ENCODE results near the gene SEMA5A.

Gene SEMA5A

DNA sequence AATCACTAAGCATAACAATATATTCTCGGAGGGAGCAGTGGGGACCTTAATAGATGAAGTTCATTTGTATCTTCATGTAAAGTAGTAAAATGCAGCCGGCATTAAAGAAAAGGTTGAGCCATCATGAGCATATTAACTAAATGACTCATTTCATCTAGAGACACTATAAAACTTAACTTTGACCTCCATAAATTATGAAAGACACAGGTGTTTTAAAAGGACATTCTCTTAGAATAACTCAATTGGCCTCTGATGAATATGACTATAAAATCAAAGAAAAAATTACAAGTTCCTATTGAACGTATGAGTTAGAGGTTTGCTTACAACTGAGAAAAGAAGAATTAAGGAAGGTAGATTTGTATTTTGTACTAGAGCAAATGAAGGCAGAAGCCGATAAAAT lies 220.3 kb downstream of the SEMA5A start:
- H3K4me1 ChIP-seq (ENCODE audit: control insufficient read depth, insufficient read depth, low read length): no peaks in the 10 kb centered on the region
- H3K27ac ChIP-seq (ENCODE audit: low read depth, low read length): no peak overlapping the region
- no peak overlapping the region for H3K9ac ChIP-seq (ENCODE audit: low read length)
- H3K36me3 ChIP-seq (ENCODE audit: control insufficient read depth, insufficient read depth, low read length): no peaks in the 10 kb centered on the region
- H3K27me3 ChIP-seq (ENCODE audit: control insufficient read depth, insufficient read depth, low read length): no peaks in the 10 kb centered on the region
- H3K4me3 ChIP-seq (ENCODE audit: low read length): no peak overlapping the region

DNA sequence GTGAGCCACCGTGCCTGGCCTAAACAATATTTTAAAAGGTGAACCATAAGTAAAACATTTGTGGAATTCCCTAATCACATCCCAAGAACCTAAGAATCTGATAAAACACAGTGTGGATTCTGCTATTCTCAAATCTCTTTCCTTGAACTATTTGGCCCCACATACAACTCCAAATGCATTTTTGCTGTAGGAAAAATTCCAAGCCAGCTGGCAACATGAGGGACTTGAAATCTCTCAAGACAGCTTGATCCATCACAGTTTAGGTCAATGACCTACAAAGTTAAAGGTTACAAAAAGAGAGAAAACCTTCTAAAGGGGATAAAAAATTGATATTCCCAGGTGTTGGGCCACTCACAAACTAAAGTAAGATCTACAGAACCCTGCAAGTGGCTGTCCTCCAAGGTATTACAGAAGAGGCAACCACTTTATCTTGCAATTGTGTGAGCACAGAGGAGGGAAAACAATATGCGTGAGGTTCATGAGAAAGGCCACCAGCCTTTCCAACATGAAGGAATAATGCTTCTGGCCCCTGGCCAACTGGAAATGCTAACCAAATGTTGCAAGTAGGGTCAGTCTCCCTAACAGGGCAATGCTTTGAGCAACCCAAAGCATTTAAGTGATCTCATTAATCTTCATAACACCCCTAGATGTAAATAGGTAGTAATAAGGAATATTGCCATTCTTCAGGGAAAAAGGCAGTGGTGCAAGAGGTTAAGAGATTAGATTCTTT lies 221.4 kb downstream of the SEMA5A start:
- Histone ChIP-seq H3K27ac (ENCODE audit: low read depth, low read length) (no peak overlapping the region), H3K4me3 (ENCODE audit: low read length) (no peak overlapping the region), H3K36me3 (ENCODE audit: control insufficient read depth, insufficient read depth, low read length) (no peaks in the 10 kb centered on the region), H3K9ac (ENCODE audit: low read length) (no peak overlapping the region), H3K4me1 (ENCODE audit: control insufficient read depth, insufficient read depth, low read length) (no peaks in the 10 kb centered on the region), H3K27me3 (ENCODE audit: control insufficient read depth, insufficient read depth, low read length) (no peaks in the 10 kb centered on the region)

DNA sequence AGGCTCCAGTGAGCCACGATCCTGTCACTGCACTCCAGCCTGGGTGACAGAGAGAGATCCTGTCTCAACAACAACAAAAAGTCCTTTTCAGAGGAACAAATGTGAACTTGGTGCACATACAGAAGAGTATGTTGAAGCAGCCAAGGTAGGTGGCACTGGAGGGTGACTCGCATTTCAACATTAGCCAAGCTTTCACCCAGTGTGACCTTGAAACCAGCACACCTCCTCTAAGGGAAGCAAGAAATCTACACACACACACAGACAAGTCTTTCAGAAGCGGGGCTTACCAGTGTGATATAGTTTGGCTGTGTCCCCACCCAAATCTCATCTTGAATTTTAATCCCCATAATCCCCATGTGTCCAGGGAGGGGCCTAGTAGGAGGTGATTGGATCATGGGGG lies 225.2 kb downstream of the SEMA5A start:
- no peaks in the 10 kb centered on the region for H3K27me3 ChIP-seq (ENCODE audit: control insufficient read depth, insufficient read depth, low read length)
- H3K4me3 ChIP-seq (ENCODE audit: low read length): no peak overlapping the region
- H3K27ac ChIP-seq (ENCODE audit: low read depth, low read length): no peak overlapping the region
- no peaks in the 10 kb centered on the region for H3K4me1 ChIP-seq (ENCODE audit: control insufficient read depth, insufficient read depth, low read length)
- no peak overlapping the region for H3K9ac ChIP-seq (ENCODE audit: low read length)
- no peaks in the 10 kb centered on the region for H3K36me3 ChIP-seq (ENCODE audit: control insufficient read depth, insufficient read depth, low read length)

DNA sequence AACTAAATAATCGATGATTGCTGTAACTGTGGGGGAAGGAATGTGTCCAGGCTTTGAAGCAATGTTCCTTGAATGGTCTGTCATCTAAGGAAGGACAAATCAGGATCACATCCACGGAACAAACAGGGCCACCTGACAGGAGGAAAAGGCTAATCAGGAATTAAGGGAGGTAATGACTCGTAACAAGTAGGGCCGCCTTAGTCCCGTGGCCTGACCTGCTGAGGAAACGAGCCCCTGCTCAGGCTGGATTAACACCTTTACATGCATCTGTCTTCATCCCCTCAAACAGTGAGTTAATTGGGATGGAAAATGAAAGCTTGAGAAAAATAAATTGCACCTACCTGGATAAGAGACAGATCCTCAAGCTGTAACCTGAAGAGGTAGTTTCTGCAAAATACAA lies 227.8 kb downstream of the SEMA5A start:
- H3K9ac ChIP-seq (ENCODE audit: low read length): no peak overlapping the region
- no peak overlapping the region for H3K4me3 ChIP-seq (ENCODE audit: low read length)
- no peaks in the 10 kb centered on the region for H3K36me3 ChIP-seq (ENCODE audit: control insufficient read depth, insufficient read depth, low read length)
- H3K27me3 ChIP-seq (ENCODE audit: control insufficient read depth, insufficient read depth, low read length): no peaks in the 10 kb centered on the region
- no peak overlapping the region for H3K27ac ChIP-seq (ENCODE audit: low read depth, low read length)
- no peaks in the 10 kb centered on the region for H3K4me1 ChIP-seq (ENCODE audit: control insufficient read depth, insufficient read depth, low read length)

DNA sequence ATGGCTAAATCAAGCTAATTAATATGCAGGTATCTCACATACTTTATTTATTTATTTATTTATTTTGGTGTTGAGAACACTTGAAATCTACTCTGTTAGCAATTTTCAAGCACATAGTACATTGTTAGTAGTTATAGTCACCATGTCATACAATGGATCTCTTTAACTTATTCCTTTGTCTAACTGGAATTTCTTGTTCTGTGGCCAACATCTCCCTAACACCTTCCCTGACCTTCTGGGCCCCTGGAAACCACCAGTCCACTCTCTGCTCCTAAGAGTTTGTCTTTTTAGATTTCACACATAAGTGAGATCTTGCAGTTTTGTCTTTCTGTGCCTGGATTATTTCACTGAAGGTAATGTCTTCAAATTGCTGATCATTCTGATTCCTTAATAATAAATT lies 229.1 kb downstream of the SEMA5A start:
- H3K4me3 ChIP-seq (ENCODE audit: low read length): no peak overlapping the region
- H3K27ac ChIP-seq (ENCODE audit: low read depth, low read length): no peak overlapping the region
- H3K4me1 ChIP-seq (ENCODE audit: control insufficient read depth, insufficient read depth, low read length): no peaks in the 10 kb centered on the region
- H3K27me3 ChIP-seq (ENCODE audit: control insufficient read depth, insufficient read depth, low read length): no peaks in the 10 kb centered on the region
- no peak overlapping the region for H3K9ac ChIP-seq (ENCODE audit: low read length)
- H3K36me3 ChIP-seq (ENCODE audit: control insufficient read depth, insufficient read depth, low read length): no peaks in the 10 kb centered on the region

DNA sequence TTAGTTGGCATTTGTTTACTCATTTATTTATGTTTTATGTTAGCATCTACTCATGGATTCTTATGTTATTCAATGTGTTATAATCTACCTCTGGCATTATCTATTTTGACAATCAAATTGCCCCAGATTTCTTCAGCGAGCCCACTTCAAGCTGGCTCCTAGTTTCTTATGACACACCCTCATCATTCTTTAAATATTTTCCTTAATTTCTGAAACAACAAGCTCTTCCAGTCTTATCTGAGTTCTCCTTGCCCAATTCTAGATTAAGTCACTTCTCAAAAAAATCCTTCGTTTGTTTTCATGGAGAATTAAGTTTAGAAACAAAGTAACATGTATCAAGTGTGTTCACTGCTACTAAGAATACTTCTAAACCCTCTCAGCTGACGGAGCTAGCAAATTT lies 229.8 kb downstream of the SEMA5A start:
- no peak overlapping the region for H3K4me3 ChIP-seq (ENCODE audit: low read length)
- H3K27ac ChIP-seq (ENCODE audit: low read depth, low read length): no peak overlapping the region

DNA sequence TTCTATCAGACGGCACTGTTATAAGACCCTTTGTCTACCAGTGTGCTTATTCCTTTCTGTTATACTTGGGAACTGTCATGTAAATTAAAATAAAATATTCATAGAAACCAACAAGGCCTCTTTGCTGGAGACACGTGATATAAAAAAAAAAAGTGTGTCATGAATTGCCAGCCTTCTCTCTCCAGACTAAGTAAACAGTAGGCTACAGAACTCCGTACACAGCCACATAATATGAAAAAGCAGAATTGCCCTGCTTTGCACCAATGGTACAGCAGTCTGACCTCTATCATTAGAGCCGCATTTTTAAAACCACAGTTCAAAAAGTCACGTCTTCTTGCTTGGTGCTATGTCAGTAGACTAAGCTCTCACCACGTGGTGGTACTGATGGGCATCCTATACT lies 231.3 kb downstream of the SEMA5A start:
- Histone ChIP-seq H3K4me3 (ENCODE audit: low read length) (no peak overlapping the region), H3K27me3 (ENCODE audit: control insufficient read depth, insufficient read depth, low read length) (no peaks in the 10 kb centered on the region), H3K4me1 (ENCODE audit: control insufficient read depth, insufficient read depth, low read length) (no peaks in the 10 kb centered on the region), H3K9ac (ENCODE audit: low read length) (no peak overlapping the region), H3K36me3 (ENCODE audit: control insufficient read depth, insufficient read depth, low read length) (no peaks in the 10 kb centered on the region), H3K27ac (ENCODE audit: low read depth, low read length) (no peak overlapping the region)

More for the DNA sequence above, 229.8 kb downstream of the SEMA5A start:
- Histone ChIP-seq H3K27me3 (ENCODE audit: control insufficient read depth, insufficient read depth, low read length) (no peaks in the 10 kb centered on the region), H3K4me1 (ENCODE audit: control insufficient read depth, insufficient read depth, low read length) (no peaks in the 10 kb centered on the region), H3K36me3 (ENCODE audit: control insufficient read depth, insufficient read depth, low read length) (no peaks in the 10 kb centered on the region), H3K9ac (ENCODE audit: low read length) (no peak overlapping the region)

DNA sequence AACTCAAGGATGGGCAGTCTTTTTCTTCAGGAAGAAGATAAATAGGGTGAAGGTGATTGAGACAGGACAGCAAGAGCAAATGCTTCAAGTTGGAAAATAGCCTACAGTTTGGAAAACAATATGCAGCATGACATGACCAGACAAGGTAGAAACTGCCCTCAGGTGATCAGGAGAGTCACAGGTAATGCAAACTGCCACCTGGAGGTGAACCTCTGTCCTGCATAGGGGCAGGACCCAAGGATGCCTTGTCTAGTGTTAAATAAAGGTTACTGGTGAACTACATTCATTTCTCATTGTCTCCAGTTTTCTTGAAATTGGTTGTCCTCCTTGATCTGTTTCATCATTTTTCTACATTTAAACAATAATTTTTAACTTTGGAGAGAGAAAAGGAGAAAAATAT lies 232.1 kb downstream of the SEMA5A start:
- Histone ChIP-seq H3K27me3 (ENCODE audit: control insufficient read depth, insufficient read depth, low read length) (no peaks in the 10 kb centered on the region), H3K27ac (ENCODE audit: low read depth, low read length) (no peak overlapping the region), H3K9ac (ENCODE audit: low read length) (no peak overlapping the region), H3K4me3 (ENCODE audit: low read length) (no peak overlapping the region), H3K36me3 (ENCODE audit: control insufficient read depth, insufficient read depth, low read length) (no peaks in the 10 kb centered on the region), H3K4me1 (ENCODE audit: control insufficient read depth, insufficient read depth, low read length) (no peaks in the 10 kb centered on the region)

DNA sequence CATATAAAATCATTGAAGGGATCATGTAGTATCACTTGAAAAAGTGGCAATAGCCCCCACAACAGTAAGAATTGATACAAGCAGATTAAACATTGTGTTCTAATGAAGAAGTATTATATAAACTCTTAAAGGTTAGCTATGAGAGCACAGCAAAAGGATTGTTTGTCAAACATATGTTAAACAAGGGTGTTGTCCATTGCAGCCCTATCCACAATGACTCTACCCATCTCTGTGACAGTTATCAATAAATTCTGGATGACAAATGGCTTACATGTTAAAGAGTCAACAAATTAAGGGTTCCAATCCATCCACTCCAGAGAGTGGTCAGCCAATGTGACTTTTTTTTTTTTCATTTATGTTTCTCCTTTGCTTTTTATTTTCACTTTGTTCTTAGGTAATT lies 238.7 kb downstream of the SEMA5A start:
- H3K27ac ChIP-seq (ENCODE audit: low read depth, low read length): no peak overlapping the region
- no peaks in the 10 kb centered on the region for H3K36me3 ChIP-seq (ENCODE audit: control insufficient read depth, insufficient read depth, low read length)
- no peaks in the 10 kb centered on the region for H3K27me3 ChIP-seq (ENCODE audit: control insufficient read depth, insufficient read depth, low read length)
- H3K4me3 ChIP-seq (ENCODE audit: low read length): no peak overlapping the region
- no peak overlapping the region for H3K9ac ChIP-seq (ENCODE audit: low read length)
- no peaks in the 10 kb centered on the region for H3K4me1 ChIP-seq (ENCODE audit: control insufficient read depth, insufficient read depth, low read length)

DNA sequence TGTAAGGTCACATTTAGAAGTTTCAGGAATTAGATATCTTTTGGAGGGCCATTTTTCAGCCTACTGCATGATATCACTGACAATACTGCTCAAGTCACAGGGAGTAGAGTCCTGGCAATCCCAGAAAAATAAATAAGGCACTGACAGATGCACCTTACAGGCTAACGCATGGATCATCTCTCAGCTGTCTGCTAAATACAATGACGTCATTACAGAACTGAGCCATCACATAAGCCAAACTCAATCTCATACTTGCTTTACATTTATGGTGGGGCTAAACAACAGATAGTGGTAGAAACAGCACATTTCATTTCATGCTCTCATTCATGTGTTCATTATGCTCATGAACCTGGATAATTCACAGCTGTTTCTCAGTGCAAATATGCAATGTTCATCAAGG lies 243.7 kb downstream of the SEMA5A start:
- Histone ChIP-seq H3K9ac (ENCODE audit: low read length) (no peak overlapping the region), H3K36me3 (ENCODE audit: control insufficient read depth, insufficient read depth, low read length) (no peaks in the 10 kb centered on the region), H3K27me3 (ENCODE audit: control insufficient read depth, insufficient read depth, low read length) (no peaks in the 10 kb centered on the region), H3K4me3 (ENCODE audit: low read length) (no peak overlapping the region), H3K4me1 (ENCODE audit: control insufficient read depth, insufficient read depth, low read length) (no peaks in the 10 kb centered on the region), H3K27ac (ENCODE audit: low read depth, low read length) (no peak overlapping the region)

DNA sequence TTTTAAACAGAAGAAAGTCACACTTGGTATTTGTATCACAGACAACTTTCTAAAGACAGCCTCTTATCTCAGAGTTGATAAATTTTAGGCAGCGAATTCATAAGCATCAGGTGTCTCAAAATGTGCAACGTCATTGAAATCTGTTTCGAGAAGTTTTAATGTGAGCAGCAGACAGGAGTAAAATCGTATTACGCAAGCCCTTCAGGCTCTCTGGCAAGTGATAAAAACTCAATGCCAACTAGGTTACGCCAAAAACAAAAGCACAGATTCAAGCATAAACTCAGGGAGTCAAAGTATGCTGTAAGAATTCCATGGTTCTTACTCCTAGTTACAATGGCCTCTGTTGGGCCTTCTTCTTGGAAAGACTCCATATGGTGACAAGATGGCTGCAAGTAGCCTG lies 244.7 kb downstream of the SEMA5A start:
- no peak overlapping the region for H3K4me3 ChIP-seq (ENCODE audit: low read length)
- no peaks in the 10 kb centered on the region for H3K36me3 ChIP-seq (ENCODE audit: control insufficient read depth, insufficient read depth, low read length)
- H3K27ac ChIP-seq (ENCODE audit: low read depth, low read length): no peak overlapping the region
- no peaks in the 10 kb centered on the region for H3K4me1 ChIP-seq (ENCODE audit: control insufficient read depth, insufficient read depth, low read length)
- H3K9ac ChIP-seq (ENCODE audit: low read length): no peak overlapping the region
- no peaks in the 10 kb centered on the region for H3K27me3 ChIP-seq (ENCODE audit: control insufficient read depth, insufficient read depth, low read length)

DNA sequence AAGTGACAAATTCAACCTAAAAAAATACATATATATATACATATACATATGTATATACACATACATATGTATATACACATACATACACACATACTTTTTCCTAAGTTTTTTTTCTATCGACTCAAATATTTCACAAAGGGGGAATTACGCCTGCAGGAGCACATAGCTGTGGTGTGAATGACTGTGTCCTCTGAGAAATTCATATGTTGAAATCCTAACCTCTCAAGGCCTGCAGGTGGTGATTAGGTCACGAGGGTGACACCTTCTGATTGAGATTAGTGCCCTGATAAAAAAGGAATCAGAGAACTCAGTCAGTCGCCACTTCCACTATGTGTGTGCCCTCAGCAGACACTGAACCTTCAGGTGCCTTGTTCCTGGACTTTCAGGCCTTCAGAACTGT lies 248.7 kb downstream of the SEMA5A start:
- Histone ChIP-seq H3K27ac (ENCODE audit: low read depth, low read length) (no peak overlapping the region), H3K9ac (ENCODE audit: low read length) (no peak overlapping the region), H3K27me3 (ENCODE audit: control insufficient read depth, insufficient read depth, low read length) (no peaks in the 10 kb centered on the region), H3K4me3 (ENCODE audit: low read length) (no peak overlapping the region), H3K36me3 (ENCODE audit: control insufficient read depth, insufficient read depth, low read length) (no peaks in the 10 kb centered on the region), H3K4me1 (ENCODE audit: control insufficient read depth, insufficient read depth, low read length) (no peaks in the 10 kb centered on the region)

DNA sequence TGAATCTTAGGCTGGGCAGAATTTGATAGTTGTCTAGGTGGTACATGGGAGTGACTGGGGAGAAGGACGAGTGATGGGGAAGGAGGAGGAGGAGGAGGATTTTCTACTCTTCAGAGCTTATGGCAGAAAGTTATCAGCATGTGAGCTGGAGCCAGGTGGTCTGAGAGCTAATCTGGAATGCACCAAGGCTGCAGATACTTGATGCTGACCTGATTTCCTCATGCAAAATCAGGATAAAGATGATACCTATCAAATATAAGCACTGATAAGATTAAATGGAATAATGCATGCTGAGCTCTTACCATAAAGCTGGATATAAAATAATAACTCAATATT lies 250.4 kb downstream of the SEMA5A start:
- H3K4me3 ChIP-seq (ENCODE audit: low read length): no peak overlapping the region
- no peaks in the 10 kb centered on the region for H3K4me1 ChIP-seq (ENCODE audit: control insufficient read depth, insufficient read depth, low read length)
- H3K27me3 ChIP-seq (ENCODE audit: control insufficient read depth, insufficient read depth, low read length): no peaks in the 10 kb centered on the region
- H3K9ac ChIP-seq (ENCODE audit: low read length): no peak overlapping the region
- H3K27ac ChIP-seq (ENCODE audit: low read depth, low read length): no peak overlapping the region
- no peaks in the 10 kb centered on the region for H3K36me3 ChIP-seq (ENCODE audit: control insufficient read depth, insufficient read depth, low read length)

Measured in rectal smooth muscle tissue (tissue), 1 donor.